Measurements from ENCODE around the gene CFAP97D1.

CFAP97D1 gene

DNA sequence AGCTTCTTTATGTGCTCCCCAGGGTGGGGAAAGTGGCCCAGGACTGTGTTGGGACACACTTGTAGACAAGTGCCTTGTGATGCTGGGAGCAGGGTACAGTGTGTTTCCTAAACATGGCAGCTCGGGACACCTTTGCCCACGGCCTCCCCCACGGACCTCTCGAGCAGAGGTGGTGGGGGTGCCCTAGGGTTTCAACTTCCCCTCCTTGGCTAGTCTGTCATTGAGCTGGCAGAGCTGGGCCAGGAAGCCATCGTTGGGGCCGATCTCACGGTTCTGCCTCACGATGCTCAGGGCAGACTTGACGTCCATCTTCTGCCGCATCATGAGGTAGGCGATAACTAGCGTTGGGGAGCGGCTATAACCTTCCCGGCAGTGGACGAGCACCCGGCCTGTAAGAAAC is 10.8 kb upstream of the CFAP97D1 start:
- Histone ChIP-seq H3K4me2 (peak overlapping the region in 10 of 11 experiments; percentile 58 to 98 (median 82); a peak in 18 of 22 replicates), H3K36me3 (peaks cover 36 to 98% (median 69%) of the 10 kb centered on the region in 11 experiments), H3K9ac (peak overlapping the region in 8 of 11 experiments; percentile 21 to 70 (median 58); a peak in 10 of 22 replicates)

DNA sequence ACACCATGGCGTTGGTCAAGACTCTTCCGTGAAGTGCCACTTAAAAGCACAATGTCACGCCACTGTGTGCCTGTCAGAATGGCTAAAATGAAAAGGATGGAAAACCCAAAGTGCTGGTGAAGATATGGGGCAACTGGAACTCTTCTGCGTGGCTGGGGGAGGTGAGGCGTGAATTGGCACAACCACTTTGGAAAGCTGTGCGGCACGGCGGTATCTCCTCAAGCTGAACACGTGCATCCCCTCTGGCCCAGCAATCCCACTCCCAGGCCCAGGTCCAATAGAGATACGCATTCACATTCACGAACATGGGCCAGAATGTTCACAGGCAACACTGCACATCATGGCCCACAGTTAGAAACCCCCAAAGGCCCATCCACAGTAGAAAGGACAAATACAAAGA is 10.4 kb upstream of the CFAP97D1 start:
- no peak for TF ChIP-seq Cebpa-rat (IDR thresholded peaks at IDR 0.05)
- Histone ChIP-seq H3K36me3 (peaks cover 40 to 98% (median 73%) of the 10 kb centered on the region in 11 experiments), H3K27me3 (no peaks in the 10 kb centered on the region), H3K27ac (peak overlapping the region in 9 of 11 experiments; percentile 65 to 87 (median 79); a peak in 16 of 22 replicates), H3K4me1 (peaks cover 33 to 98% (median 83%) of the 10 kb centered on the region in 10 experiments), H3K9me3 (replicated peaks in 1 of 11) (peaks cover 0 to 26% (median 0%) of the 10 kb centered on the region in 11 experiments; a peak in 10 of 22 replicates), H4K20me1 (peaks cover 0 to 16% (median 0%) of the 10 kb centered on the region in 11 experiments; a peak in 3 of 22 replicates), H3K4me3 (peak overlapping the region in 1 of 10 experiments; percentile 14; a peak in 2 of 20 replicates), H3K4me2 (peak overlapping the region in 7 of 11 experiments; percentile 79 to 98 (median 91); a peak in 15 of 22 replicates), H3K9ac (no peak overlapping the region; a peak in 1 of 22 replicates)

More for the DNA sequence above, 10.8 kb upstream of the CFAP97D1 start:
- H3K9me3 ChIP-seq (replicated peaks in 1 of 11): peaks cover 0 to 22% (median 0%) of the 10 kb centered on the region in 11 experiments; a peak in 10 of 22 replicates
- peaks cover 33 to 98% (median 81%) of the 10 kb centered on the region in 10 experiments for H3K4me1 ChIP-seq
- H4K20me1 ChIP-seq: peaks cover 0 to 20% (median 0%) of the 10 kb centered on the region in 11 experiments; a peak in 3 of 22 replicates
- peak overlapping the region in 2 of 10 experiments; percentile 10 to 15; a peak in 3 of 20 replicates for H3K4me3 ChIP-seq
- H3K27me3 ChIP-seq: no peaks in the 10 kb centered on the region
- no peak for TF ChIP-seq Cebpa-rat (IDR thresholded peaks at IDR 0.05)
- H3K27ac ChIP-seq: peak overlapping the region; percentile 30 to 87 (median 73); a peak in 19 of 22 replicates

DNA sequence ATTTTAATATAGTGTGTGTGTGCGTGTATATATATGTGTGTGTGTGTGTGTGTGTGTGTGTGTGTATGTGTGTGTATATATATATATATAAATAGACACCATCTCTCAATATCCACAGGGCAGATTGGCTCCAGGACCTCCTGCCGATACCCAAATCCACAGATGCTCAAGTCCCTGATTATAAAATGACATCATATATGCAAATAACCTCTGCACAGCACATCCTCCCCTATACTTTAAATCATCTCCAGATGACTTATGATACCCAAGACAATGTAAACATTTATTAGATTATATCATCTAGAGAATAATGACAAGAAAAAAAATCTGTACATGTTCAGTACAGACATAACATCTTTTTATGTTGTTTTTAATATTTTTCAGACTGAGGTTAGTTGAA is 9.3 kb upstream of the CFAP97D1 start:
- H3K36me3 ChIP-seq: peaks cover 41 to 98% (median 84%) of the 10 kb centered on the region in 11 experiments
- H3K4me1 ChIP-seq: peaks cover 33 to 100% (median 93%) of the 10 kb centered on the region in 10 experiments
- peaks cover 0 to 8% (median 0%) of the 10 kb centered on the region in 11 experiments; a peak in 1 of 22 replicates for H4K20me1 ChIP-seq
- H3K4me2 ChIP-seq: peak overlapping the region in 6 of 11 experiments; percentile 84 to 98 (median 94); a peak in 9 of 22 replicates
- peaks cover 0 to 26% (median 0%) of the 10 kb centered on the region in 11 experiments; a peak in 10 of 22 replicates for H3K9me3 ChIP-seq (replicated peaks in 1 of 11)
- H3K9ac ChIP-seq: no peak overlapping the region
- H3K4me3 ChIP-seq: no peak overlapping the region
- H3K27me3 ChIP-seq: no peaks in the 10 kb centered on the region
- peak overlapping the region in 4 of 11 experiments; percentile 94 to 99 (median 96); a peak in 7 of 22 replicates for H3K27ac ChIP-seq
- TF ChIP-seq Cebpa-rat (IDR thresholded peaks at IDR 0.05): no peak

DNA sequence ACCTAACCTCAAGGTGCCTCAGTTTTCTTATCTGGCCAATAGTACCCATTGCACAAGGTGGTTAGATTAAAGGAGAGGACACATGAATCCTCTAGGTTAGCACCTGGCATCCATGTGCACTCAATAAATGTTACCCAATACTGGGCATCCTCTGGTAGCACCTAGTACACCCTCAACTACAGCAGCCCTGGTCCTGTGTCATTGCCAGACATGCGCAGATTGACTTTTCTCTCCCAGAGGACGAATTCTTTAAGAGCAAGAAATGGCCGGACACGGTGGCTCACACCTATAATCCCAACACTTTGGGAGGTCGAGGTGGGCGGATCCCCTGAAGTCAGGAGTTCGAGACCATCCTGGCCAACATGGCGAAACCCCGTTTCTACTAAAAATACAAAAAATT is 8.8 kb upstream of the CFAP97D1 start:
- Histone ChIP-seq H4K20me1 (peaks cover 0 to 13% (median 0%) of the 10 kb centered on the region in 11 experiments; a peak in 2 of 22 replicates), H3K36me3 (peaks cover 41 to 98% (median 88%) of the 10 kb centered on the region in 11 experiments), H3K9ac (peak overlapping the region in 1 of 11 experiments; percentile 15; a peak in 3 of 22 replicates), H3K4me3 (no peak overlapping the region), H3K27ac (peak overlapping the region in 9 of 11 experiments; percentile 2 to 99 (median 94); a peak in 11 of 22 replicates), H3K27me3 (no peaks in the 10 kb centered on the region), H3K4me2 (peak overlapping the region in 7 of 11 experiments; percentile 90 to 98 (median 94); a peak in 14 of 22 replicates), H3K9me3 (replicated peaks in 1 of 11) (peaks cover 0 to 26% (median 0%) of the 10 kb centered on the region in 11 experiments; a peak in 10 of 22 replicates), H3K4me1 (peaks cover 33 to 100% (median 97%) of the 10 kb centered on the region in 10 experiments)
- TF ChIP-seq Cebpa-rat (IDR thresholded peaks at IDR 0.05): no peak

DNA sequence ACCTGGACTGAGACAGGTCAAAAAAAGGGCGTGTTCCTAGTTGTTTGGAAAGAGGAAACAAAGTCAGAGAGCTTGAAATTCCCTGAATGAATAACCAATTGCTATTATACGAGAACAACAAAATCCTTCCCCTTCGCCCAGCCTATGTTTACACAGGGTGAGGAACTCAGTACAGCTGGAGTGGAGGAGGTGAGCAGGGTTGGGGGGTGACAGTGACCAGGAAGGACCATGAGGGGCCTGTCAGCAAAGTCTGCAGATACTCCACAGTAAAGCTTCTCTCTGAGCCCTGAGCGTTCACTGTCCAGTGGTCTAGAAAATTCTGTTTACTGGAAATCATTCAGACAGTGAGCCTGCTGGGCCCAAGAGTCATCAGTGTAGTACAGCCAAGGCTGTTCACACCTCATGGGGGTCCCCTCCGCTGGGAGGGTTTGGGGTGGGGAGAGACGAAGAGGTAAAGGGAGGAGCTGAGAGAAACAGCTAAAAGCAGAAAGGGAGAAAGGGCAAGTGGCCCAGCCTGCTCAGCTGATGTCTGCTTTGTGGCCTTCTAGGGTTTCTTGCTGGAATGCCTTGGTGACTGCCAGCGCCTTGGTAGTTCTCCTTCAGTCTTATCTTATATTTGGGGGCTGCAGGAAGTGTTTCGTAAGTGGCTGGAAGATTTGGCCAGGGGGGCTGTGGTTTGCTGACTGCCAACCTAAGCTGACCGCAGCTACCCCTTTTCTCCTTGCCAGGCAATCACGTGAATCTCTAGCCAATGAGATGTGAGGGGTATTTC is 7.2 kb upstream of the CFAP97D1 start:
- no peaks in the 10 kb centered on the region for H3K27me3 ChIP-seq
- peaks cover 28 to 100% (median 96%) of the 10 kb centered on the region in 10 experiments for H3K4me1 ChIP-seq
- H4K20me1 ChIP-seq: peaks cover 0 to 5% (median 0%) of the 10 kb centered on the region in 11 experiments; a peak in 2 of 22 replicates
- H3K4me3 ChIP-seq: peak overlapping the region in 6 of 10 experiments; percentile 8 to 54 (median 28); a peak in 9 of 20 replicates
- H3K9me3 ChIP-seq (replicated peaks in 1 of 11): peaks cover 0 to 26% (median 0%) of the 10 kb centered on the region in 11 experiments; a peak in 10 of 22 replicates
- TF ChIP-seq Cebpa-rat (IDR thresholded peaks at IDR 0.05): peak; percentile 48 to 90 (median 83); a peak in 17 of 22 replicates
- peak overlapping the region; percentile 26 to 86 (median 77); a peak in 19 of 22 replicates for H3K9ac ChIP-seq
- H3K27ac ChIP-seq: peak overlapping the region; percentile 55 to 99 (median 94); a peak in 21 of 22 replicates
- peaks cover 41 to 93% (median 79%) of the 10 kb centered on the region in 11 experiments for H3K36me3 ChIP-seq
- peak overlapping the region; percentile 44 to 98 (median 91) for H3K4me2 ChIP-seq

DNA sequence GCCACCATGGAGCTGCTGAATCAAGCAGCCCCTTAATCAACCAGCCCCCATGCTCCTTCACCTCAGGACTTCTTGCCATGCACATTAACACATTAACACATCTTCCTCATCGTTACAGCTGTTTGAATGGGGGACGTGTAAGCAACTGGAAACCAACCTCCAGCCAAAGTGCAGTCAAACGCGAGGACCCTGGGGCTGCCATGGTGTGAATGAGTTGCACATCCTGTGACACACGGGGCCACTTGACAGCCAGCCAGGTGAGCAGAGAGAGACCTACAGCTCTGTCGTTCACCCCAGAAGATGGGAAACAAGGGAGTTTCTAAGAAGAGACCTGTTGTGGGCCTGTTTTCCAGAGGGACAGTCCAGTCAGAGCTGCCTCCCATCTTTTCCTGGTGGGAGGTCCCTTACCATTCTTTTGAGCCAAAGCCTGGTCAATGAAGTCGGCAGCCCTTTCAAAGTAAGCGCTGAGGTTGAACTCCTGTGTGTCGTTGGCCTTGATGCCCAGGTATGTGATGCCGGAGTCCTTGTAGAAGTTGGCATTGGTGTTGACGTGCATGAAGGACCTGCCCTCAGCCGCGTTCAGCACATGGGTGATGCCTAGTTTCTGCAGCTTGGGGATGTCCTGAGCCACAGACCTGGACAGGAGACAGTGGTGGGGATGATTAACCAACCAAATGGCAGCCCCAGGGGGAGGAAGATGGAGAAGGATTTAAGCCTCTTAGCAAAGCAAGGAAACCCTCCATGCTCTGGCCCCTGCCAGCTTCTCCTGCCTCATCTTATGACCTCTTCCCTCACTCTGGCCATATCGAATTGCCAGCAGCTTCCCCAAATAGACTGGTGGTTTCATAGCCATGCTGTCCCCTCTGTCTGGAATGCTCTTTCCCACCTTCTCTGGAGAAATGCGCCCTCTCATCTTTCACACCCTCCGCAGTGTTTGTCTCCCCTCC is 5.7 kb upstream of the CFAP97D1 start:
- peaks cover 34 to 81% (median 68%) of the 10 kb centered on the region in 11 experiments for H3K36me3 ChIP-seq
- no peak for TF ChIP-seq Cebpa-rat (IDR thresholded peaks at IDR 0.05)

DNA sequence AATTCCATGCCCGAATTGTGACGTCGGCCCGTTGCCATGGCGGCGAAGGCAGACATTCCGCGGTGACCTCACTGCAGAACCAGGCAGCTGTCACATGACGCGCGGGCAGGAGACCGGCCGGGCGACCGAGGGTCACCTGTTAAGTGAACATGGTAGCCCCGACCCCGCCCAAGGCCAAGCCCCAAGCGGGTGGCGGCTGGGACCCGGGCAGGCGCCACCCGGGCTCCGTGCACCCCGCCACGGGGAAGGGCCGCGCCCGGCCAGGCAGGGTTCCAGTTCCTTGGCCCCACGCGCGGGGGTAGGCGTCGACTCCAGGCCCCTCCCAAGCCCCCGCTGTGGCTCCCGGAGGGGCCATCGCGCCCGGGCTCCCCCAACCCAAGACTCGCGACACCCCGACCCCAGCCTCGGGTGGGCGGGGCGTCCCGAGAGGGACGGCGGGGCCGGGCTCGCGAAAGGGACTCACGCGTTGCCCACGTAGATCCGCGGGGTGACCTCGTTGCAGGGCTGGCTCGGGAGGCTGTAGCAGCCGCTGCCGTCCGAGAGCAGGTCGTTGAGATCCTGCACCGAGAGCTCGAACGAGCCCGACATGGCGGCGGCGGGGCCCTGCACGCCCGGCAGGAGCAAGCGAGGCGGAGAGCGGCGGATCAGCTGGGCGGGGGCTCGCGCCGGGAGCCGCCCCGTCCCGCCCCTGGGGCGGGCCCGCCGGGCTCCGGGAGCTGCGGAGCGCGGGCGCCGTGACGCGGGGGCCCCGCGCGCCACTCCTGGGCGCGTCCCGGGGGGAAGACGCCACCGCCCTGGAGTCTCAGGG is 1.7 kb upstream of the CFAP97D1 start, which contains the start of gene DUSP3:
TSS of gene DUSP3 (minus strand) at position 641 of the 808 bp plus-strand sequence. CDS start at position 588, 53 bp downstream.
- Histone ChIP-seq H3K4me1 (peaks cover 15 to 92% (median 83%) of the 10 kb centered on the region in 10 experiments), H3K27ac (peak within 1 kb of the TSS; percentile 66 to 99 (median 92)), H3K4me2 (peak within 1 kb of the TSS; percentile 89 to 99 (median 95)), H3K9me3 (replicated peaks in 1 of 11) (peaks cover 0 to 14% (median 0%) of the 10 kb centered on the region in 11 experiments; a peak in 10 of 22 replicates), H3K9ac (peak within 1 kb of the TSS; percentile 85 to 100 (median 90)), H3K27me3 (peaks cover 0 to 26% (median 5%) of the 10 kb centered on the region in 11 experiments; a peak in 11 of 22 replicates), H3K4me3 (peak within 1 kb of the TSS; percentile 76 to 93 (median 86)), H4K20me1 (peaks cover 0 to 5% (median 0%) of the 10 kb centered on the region in 11 experiments; a peak in 2 of 22 replicates), H3K36me3 (peaks cover 13 to 41% (median 35%) of the 10 kb centered on the region in 11 experiments)
- no peak for TF ChIP-seq Cebpa-rat (IDR thresholded peaks at IDR 0.05)

More for the DNA sequence above, 5.7 kb upstream of the CFAP97D1 start:
- peak overlapping the region in 4 of 10 experiments; percentile 10 to 93 (median 51); a peak in 6 of 20 replicates for H3K4me3 ChIP-seq
- H3K27ac ChIP-seq: peak overlapping the region in 10 of 11 experiments; percentile 86 to 99 (median 94); a peak in 18 of 22 replicates
- peaks cover 0 to 20% (median 0%) of the 10 kb centered on the region in 11 experiments; a peak in 10 of 22 replicates for H3K9me3 ChIP-seq (replicated peaks in 1 of 11)
- peaks cover 0 to 7% (median 0%) of the 10 kb centered on the region in 11 experiments; a peak in 9 of 22 replicates for H3K27me3 ChIP-seq
- peaks cover 0 to 5% (median 0%) of the 10 kb centered on the region in 11 experiments; a peak in 2 of 22 replicates for H4K20me1 ChIP-seq
- peak overlapping the region; percentile 4 to 98 (median 91); a peak in 19 of 22 replicates for H3K4me2 ChIP-seq
- peak overlapping the region in 4 of 11 experiments; percentile 70 to 100 (median 83); a peak in 5 of 22 replicates for H3K9ac ChIP-seq
- peaks cover 21 to 92% (median 88%) of the 10 kb centered on the region in 10 experiments for H3K4me1 ChIP-seq

Measured in BLaER1 treated with 17β-estradiol and CSF1 and Interleukin-3, amounts not matched to agents 10 nM and 100 nM (cell line).